HCT116 (cell line): ENCODE measurements around the gene GEMIN7. TPM values are rescaled to one million over a fixed set of nuclear protein-coding genes. Genes with fewer than 3 reads are reported as not detected.

Source experiments
- ATAC-seq: fragments of 200-7000 bp; cut with Tn5 transposase; 2 replicates; pipeline ENCODE4 v1.9.1; 2020; ENCODE audit warnings: mild to moderate bottlenecking, moderate library complexity
- BruUV-seq: library from RNA; stranded (reverse); fragments of 400-500 nt; replicated peaks from 2 replicates; lab custom pipeline; 2021; lab: Mats Ljungman, UMichigan
- CTCF ChIA-PET: fragments of 300-600 bp; sonication (Branson Sonifier 250); formaldehyde crosslinking; loops from one replicate; lab custom pipeline; 2021; ENCODE audit warnings: antibody characterized with exemption; lab: Charles Lee
- POLR2A ChIA-PET: fragments of 300-600, 350-600 bp; sonication (Branson Sonifier 250); formaldehyde crosslinking; loops from one replicate; lab custom pipeline; 2021; ENCODE audit warnings: antibody characterized with exemption; lab: Charles Lee
- RAD21 ChIA-PET, 2 experiments: fragments of 300-600 bp; sonication (Branson Sonifier 250); formaldehyde crosslinking; loops; one replicate each; lab custom pipeline; 2023; ENCODE audit warnings: low total read pairs in 2 of 2; ENCODE audit not compliant: uncharacterized antibody in 2 of 2, unreplicated experiment in 2 of 2, low non-redundant PET in 1 of 2; lab: Charles Lee
- DNase-seq: peaks from one replicate; pipeline ENCODE4 v3.0.0-alpha.2; 2010; ENCODE audit warnings: low read depth, low spot score
- H2AFZ ChIP-seq: fragments of 200-600 bp; shearing (Covaris generic), sonication (generic); 2 replicates; pipeline ENCODE4 v1.6.1; 2017; ENCODE audit warnings: low read depth, mixed run types, mixed read lengths, antibody characterized with exemption, low read length; ENCODE audit not compliant: poor library complexity, severe bottlenecking
- H3K27ac ChIP-seq: 2 replicates; pipeline ENCODE4 v1.5.1; 2012; ENCODE audit warnings: low read depth, low read length
- H3K27me3 ChIP-seq: fragments of 200-600 bp; sonication (generic); 2 replicates; pipeline ENCODE4 v1.6.1; 2016; ENCODE audit warnings: mixed run types, low read length, mixed read lengths; ENCODE audit not compliant: insufficient read depth
- H3K36me3 ChIP-seq, 2 experiments: fragments of 200-500 bp in 1 of 2; fragments of 200-600 bp in 1 of 2; sonication (Bioruptor generic) in 1 of 2; sonication (generic) in 1 of 2; 2 replicates each; pipeline versions ENCODE4 v1.5.1 to v1.6.1; 2014 to 2016; ENCODE audit warnings: low read length in 2 of 2, inconsistent platforms in 1 of 2, mixed read lengths in 1 of 2, mixed run types in 1 of 2; ENCODE audit not compliant: insufficient read depth in 2 of 2, control insufficient read depth in 1 of 2
- H3K4me1 ChIP-seq, 2 experiments: fragments of 200-600 bp in 1 of 2; sonication (generic) in 1 of 2; 2 replicates each; pipeline versions ENCODE4 v1.5.1 to v1.6.1; 2012 to 2017; ENCODE audit warnings: low read length in 2 of 2, inconsistent platforms in 1 of 2, mild to moderate bottlenecking in 1 of 2, mixed read lengths in 1 of 2, mixed run types in 1 of 2, moderate library complexity in 1 of 2; ENCODE audit not compliant: insufficient read depth in 2 of 2, control insufficient read depth in 1 of 2
- H3K4me2 ChIP-seq: fragments of 200-600 bp; sonication (generic); 2 replicates; pipeline ENCODE4 v1.6.1; 2017; ENCODE audit warnings: mixed run types, low read length, mixed read lengths
- H3K4me3 ChIP-seq, 2 experiments: fragments of 200-600 bp in 1 of 2; sonication (generic) in 1 of 2; replicated peaks in 1 of 2; 2 replicates each; pipeline ENCODE4 v1.5.1; 2011 to 2016; ENCODE audit warnings: low read length in 2 of 2, control low read depth in 1 of 2, low read depth in 1 of 2, mild to moderate bottlenecking in 1 of 2, mixed read lengths in 1 of 2, mixed run types in 1 of 2
- H3K79me2 ChIP-seq: fragments of 200-600 bp; sonication (generic); 2 replicates; pipeline ENCODE4 v1.6.1; 2017; ENCODE audit warnings: mild to moderate bottlenecking, mixed run types, low read length, moderate library complexity, mixed read lengths; ENCODE audit not compliant: insufficient read depth
- H3K9ac ChIP-seq: fragments of 200-600 bp; sonication (generic); 2 replicates; pipeline ENCODE4 v1.6.1; 2016; ENCODE audit warnings: low read length, mixed read lengths
- H3K9me2 ChIP-seq: fragments of 200-600 bp; sonication (generic), shearing (Covaris generic); 2 replicates; pipeline ENCODE4 v1.6.1; 2017; ENCODE audit warnings: mixed run types, mild to moderate bottlenecking, moderate library complexity; ENCODE audit not compliant: insufficient read depth
- H3K9me3 ChIP-seq, 2 experiments: fragments of 200-500 bp in 1 of 2; fragments of 200-600 bp in 1 of 2; sonication (Bioruptor generic) in 1 of 2; sonication (generic) in 1 of 2; 2 replicates each; pipeline ENCODE4 v1.6.1; 2014 to 2017; ENCODE audit warnings: low read length in 2 of 2, mixed read lengths in 2 of 2, inconsistent platforms in 1 of 2, low read depth in 1 of 2, mild to moderate bottlenecking in 1 of 2, mixed run types in 1 of 2, moderate library complexity in 1 of 2; ENCODE audit not compliant: control insufficient read depth in 1 of 2, insufficient read depth in 1 of 2
- H4K20me1 ChIP-seq: fragments of 200-600 bp; sonication (generic), shearing (Covaris generic); 2 replicates; pipeline ENCODE4 v1.6.1; 2017; ENCODE audit warnings: mixed run types, mild to moderate bottlenecking, moderate library complexity; ENCODE audit not compliant: insufficient read depth
- CBX3 ChIP-seq: IDR thresholded peaks from 2 replicates; pipeline ENCODE4 v1.6.1; 2012; ENCODE audit warnings: low read depth
- EGR1 ChIP-seq: IDR thresholded peaks from 2 replicates; pipeline ENCODE4 v1.6.1; 2012; ENCODE audit warnings: low read depth
- ELF1 ChIP-seq: IDR thresholded peaks from 2 replicates; pipeline ENCODE4 v1.6.1; 2012; ENCODE audit warnings: low read depth, borderline replicate concordance
- FOSL1 ChIP-seq: IDR thresholded peaks from 2 replicates; pipeline ENCODE4 v1.6.1; 2012; ENCODE audit warnings: low read depth
- JUND ChIP-seq: IDR thresholded peaks from 2 replicates; pipeline ENCODE4 v1.6.1; 2012
- POLR2A ChIP-seq: IDR thresholded peaks from 2 replicates; pipeline ENCODE4 v1.7.0; 2011; ENCODE audit warnings: borderline replicate concordance; ENCODE audit not compliant: insufficient read depth, insufficient read length; ENCODE audit errors: extremely low read depth
- POLR2AphosphoS5 ChIP-seq: IDR thresholded peaks from 2 replicates; pipeline ENCODE4 v1.6.1; 2011; ENCODE audit warnings: mild to moderate bottlenecking, low read depth, low read length, moderate library complexity
- RAD21 ChIP-seq: IDR thresholded peaks from 2 replicates; pipeline ENCODE4 v1.6.1; 2012; ENCODE audit warnings: low read depth, mild to moderate bottlenecking
- SIN3A ChIP-seq: IDR thresholded peaks from 2 replicates; pipeline ENCODE4 v1.6.1; 2012; ENCODE audit warnings: low read depth
- SP1 ChIP-seq: IDR thresholded peaks from 2 replicates; pipeline ENCODE4 v1.6.1; 2012; ENCODE audit warnings: low read depth
- TCF7L2 ChIP-seq: IDR thresholded peaks from 2 replicates; pipeline ENCODE4 v1.7.0; 2011; ENCODE audit warnings: borderline replicate concordance, inconsistent platforms; ENCODE audit not compliant: insufficient read depth, insufficient read length; ENCODE audit errors: extremely low read depth
- ZBTB33 ChIP-seq: IDR thresholded peaks from 2 replicates; pipeline ENCODE4 v1.6.1; 2011; ENCODE audit warnings: mild to moderate bottlenecking, low read length, moderate library complexity; ENCODE audit not compliant: insufficient replicate concordance; ENCODE audit errors: extremely low read depth
- ZFX ChIP-seq: fragments of 450-650 bp; IDR thresholded peaks from 2 replicates; pipeline ENCODE4 v1.6.1; 2017
- ZNF274 ChIP-seq: fragments of 200-500 bp; sonication (Bioruptor generic); IDR thresholded peaks from 2 replicates; pipeline ENCODE4 v1.6.1; 2014; ENCODE audit warnings: mild to moderate bottlenecking, low read depth, low read length, inconsistent platforms
- intact Hi-C: fragments of 100-400 bp; cut with micrococcal nuclease; formaldehyde crosslinking; loops from 2 replicates; pipeline ENCODE4 v1.10.0; 2022
- total RNA-seq: library from RNA; stranded (reverse); gene quantifications from one replicate; pipeline ENCODE4 v1.2.1, GENCODE V29; 2021; ENCODE audit not compliant: unreplicated experiment
- TF ChIP-seq, protein P1 (sequence below): IDR thresholded peaks from 2 replicates; pipeline ENCODE4 v1.6.1; 2012
- TF ChIP-seq, protein P2 (sequence below), 3 experiments: fragments of 200-600 bp in 1 of 3; sonication (generic) in 1 of 3; IDR thresholded peaks in 2 of 3; conservative IDR thresholded peaks in 1 of 3; 2 replicates each; pipeline ENCODE4 v1.5.1; 2012 to 2017; ENCODE audit warnings: low read depth in 2 of 3, low read length in 2 of 3, antibody characterized with exemption in 1 of 3, borderline replicate concordance in 1 of 3, control low read depth in 1 of 3, mild to moderate bottlenecking in 1 of 3, mixed read lengths in 1 of 3, mixed run types in 1 of 3, moderate library complexity in 1 of 3; ENCODE audit not compliant: insufficient read depth in 1 of 3
- TF ChIP-seq, protein P3 (sequence below): IDR thresholded peaks from 2 replicates; pipeline ENCODE4 v1.6.1; 2012

GEMIN7 gene
- total RNA-seq, 1 experiment from 2014 or later, result 35.4 TPM

DNA sequence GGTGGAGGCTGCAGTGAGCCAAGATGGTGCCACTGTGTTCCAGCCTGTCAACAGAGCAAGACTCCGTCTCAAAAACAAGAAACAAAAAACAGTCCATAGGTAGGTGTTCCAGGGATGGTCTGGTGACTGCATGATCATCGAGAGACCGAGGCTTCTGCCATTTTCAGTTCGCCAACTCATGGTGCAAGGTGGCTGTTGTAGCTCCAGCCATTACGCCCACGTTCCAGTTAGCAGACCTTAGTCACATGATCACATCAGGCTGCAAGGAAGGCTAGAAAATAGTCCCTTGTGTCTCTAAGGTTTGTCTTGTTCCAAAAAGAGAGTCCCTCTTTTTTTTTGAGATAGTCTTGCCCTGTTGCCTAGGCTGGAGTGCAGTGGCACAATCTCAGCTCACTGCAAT lies 43.3 kb upstream of the GEMIN7 start:
- H3K9ac ChIP-seq, result no peak overlapping the region
- ChIA-PET RAD21 (no interaction called here), POLR2A (no interaction called here), CTCF (no interaction called here)
- DNase-seq, result no peak
- H3K4me3 ChIP-seq, result no peak overlapping the region
- no peak overlapping the region for H2AFZ ChIP-seq
- H3K9me3 ChIP-seq, result no peaks in the 10 kb centered on the region
- H3K4me1 ChIP-seq, result peaks cover 7 to 9% of the 10 kb centered on the region in 2 experiments
- no peak overlapping the region for H3K4me2 ChIP-seq
- H3K9me2 ChIP-seq, result no peaks in the 10 kb centered on the region
- H3K79me2 ChIP-seq, result peaks cover 18% of the 10 kb centered on the region
- H3K27ac ChIP-seq, result no peak overlapping the region
- TF ChIP-seq, protein P1, sequence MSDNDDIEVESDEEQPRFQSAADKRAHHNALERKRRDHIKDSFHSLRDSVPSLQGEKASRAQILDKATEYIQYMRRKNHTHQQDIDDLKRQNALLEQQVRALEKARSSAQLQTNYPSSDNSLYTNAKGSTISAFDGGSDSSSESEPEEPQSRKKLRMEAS, result no peak
- TF ChIP-seq ZBTB33 (no peak), SP1 (no peak)
- no peaks in the 10 kb centered on the region for H3K27me3 ChIP-seq
- peaks cover 12% of the 10 kb centered on the region; the same call in 1 of the 2 replicates for H4K20me1 ChIP-seq
- intact Hi-C loops, result no loop called here
- H3K36me3 ChIP-seq, result peaks cover 3 to 10% of the 10 kb centered on the region in 2 experiments; a peak in 2 of 4 replicates
- no TSS peak for BruUV-seq
- ATAC-seq, result no peak

DNA sequence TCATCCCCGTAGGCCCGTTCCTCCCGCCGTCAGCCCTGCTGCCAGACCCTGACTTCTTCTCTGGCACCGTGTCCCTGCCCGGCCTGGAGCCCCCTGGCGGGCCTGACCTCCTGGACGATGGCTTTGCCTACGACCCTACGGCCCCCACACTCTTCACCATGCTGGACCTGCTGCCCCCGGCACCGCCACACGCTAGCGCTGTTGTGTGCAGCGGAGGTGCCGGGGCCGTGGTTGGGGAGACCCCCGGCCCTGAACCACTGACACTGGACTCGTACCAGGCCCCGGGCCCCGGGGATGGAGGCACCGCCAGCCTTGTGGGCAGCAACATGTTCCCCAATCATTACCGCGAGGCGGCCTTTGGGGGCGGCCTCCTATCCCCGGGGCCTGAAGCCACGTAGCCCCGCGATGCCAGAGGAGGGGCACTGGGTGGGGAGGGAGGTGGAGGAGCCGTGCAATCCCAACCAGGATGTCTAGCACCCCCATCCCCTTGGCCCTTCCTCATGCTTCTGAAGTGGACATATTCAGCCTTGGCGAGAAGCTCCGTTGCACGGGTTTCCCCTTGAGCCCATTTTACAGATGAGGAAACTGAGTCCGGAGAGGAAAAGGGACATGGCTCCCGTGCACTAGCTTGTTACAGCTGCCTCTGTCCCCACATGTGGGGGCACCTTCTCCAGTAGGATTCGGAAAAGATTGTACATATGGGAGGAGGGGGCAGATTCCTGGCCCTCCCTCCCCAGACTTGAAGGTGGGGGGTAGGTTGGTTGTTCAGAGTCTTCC lies 41.5 kb upstream of the GEMIN7 start:
- H3K9me2 ChIP-seq, result no peaks in the 10 kb centered on the region
- no peaks in the 10 kb centered on the region for H3K9me3 ChIP-seq
- no peak overlapping the region for H3K9ac ChIP-seq
- no peak overlapping the region for H3K4me3 ChIP-seq
- peaks cover 36% of the 10 kb centered on the region for H3K79me2 ChIP-seq
- H2AFZ ChIP-seq, result no peak overlapping the region
- ChIA-PET POLR2A (no interaction called here), RAD21 (no interaction called here), CTCF (no interaction called here)
- no TSS peak for BruUV-seq
- no peak overlapping the region for H3K27ac ChIP-seq
- intact Hi-C loops, result no loop called here
- DNase-seq (no peak), ATAC-seq (no peak)
- H3K27me3 ChIP-seq, result no peaks in the 10 kb centered on the region
- H3K36me3 ChIP-seq, result peaks cover 13 to 20% of the 10 kb centered on the region in 2 experiments
- peaks cover 7 to 9% of the 10 kb centered on the region in 2 experiments for H3K4me1 ChIP-seq
- H3K4me2 ChIP-seq, result peak overlapping the region; percentile 94; the same call in 1 of the 2 replicates
- peaks cover 13% of the 10 kb centered on the region; the same call in 1 of the 2 replicates for H4K20me1 ChIP-seq
- TF ChIP-seq TCF7L2 (no peak), POLR2A (no peak), SP1 (no peak), FOSL1 (no peak), CBX3 (no peak), SIN3A (no peak), RAD21 (no peak), ELF1 (no peak), EGR1 (no peak), POLR2AphosphoS5 (no peak), ZNF274 (no peak), JUND (no peak), ZFX (no peak)
- TF ChIP-seq, protein P2, sequence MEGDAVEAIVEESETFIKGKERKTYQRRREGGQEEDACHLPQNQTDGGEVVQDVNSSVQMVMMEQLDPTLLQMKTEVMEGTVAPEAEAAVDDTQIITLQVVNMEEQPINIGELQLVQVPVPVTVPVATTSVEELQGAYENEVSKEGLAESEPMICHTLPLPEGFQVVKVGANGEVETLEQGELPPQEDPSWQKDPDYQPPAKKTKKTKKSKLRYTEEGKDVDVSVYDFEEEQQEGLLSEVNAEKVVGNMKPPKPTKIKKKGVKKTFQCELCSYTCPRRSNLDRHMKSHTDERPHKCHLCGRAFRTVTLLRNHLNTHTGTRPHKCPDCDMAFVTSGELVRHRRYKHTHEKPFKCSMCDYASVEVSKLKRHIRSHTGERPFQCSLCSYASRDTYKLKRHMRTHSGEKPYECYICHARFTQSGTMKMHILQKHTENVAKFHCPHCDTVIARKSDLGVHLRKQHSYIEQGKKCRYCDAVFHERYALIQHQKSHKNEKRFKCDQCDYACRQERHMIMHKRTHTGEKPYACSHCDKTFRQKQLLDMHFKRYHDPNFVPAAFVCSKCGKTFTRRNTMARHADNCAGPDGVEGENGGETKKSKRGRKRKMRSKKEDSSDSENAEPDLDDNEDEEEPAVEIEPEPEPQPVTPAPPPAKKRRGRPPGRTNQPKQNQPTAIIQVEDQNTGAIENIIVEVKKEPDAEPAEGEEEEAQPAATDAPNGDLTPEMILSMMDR (IDR thresholded peaks at IDR 0.05 in 2 of 3, conservative IDR thresholded peaks at IDR 0.05 in 1 of 3; ENCODE audit: borderline replicate concordance in 1 of 3, insufficient read depth in 1 of 3, low read depth in 2 of 3, low read length in 2 of 3), result no peak
- TF ChIP-seq, protein P3, sequence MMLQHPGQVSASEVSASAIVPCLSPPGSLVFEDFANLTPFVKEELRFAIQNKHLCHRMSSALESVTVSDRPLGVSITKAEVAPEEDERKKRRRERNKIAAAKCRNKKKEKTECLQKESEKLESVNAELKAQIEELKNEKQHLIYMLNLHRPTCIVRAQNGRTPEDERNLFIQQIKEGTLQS, result no peak
